HEK293 (cell line): ENCODE results near the gene CENPO.

Source experiments
- FEZF1 ChIP-seq: fragments of 450-650 bp; formaldehyde crosslinking; IDR thresholded peaks from 2 replicates; pipeline ENCODE4 v1.5.1; 2016; ENCODE audit warnings: missing biosample characterization, missing genetic modification characterization
- KLF16 ChIP-seq: fragments of 450-650 bp; formaldehyde crosslinking; IDR thresholded peaks from 2 replicates; pipeline ENCODE4 v1.5.1; 2017; ENCODE audit warnings: missing biosample characterization, missing genetic modification characterization
- ZNF211 ChIP-seq: fragments of 450-650 bp; formaldehyde crosslinking; IDR thresholded peaks from 2 replicates; pipeline ENCODE4 v1.5.1; 2016; ENCODE audit warnings: low read depth, missing biosample characterization, missing genetic modification characterization
- TF ChIP-seq, protein P1 (sequence below): fragments of 450-650 bp; formaldehyde crosslinking; IDR thresholded peaks from 2 replicates; pipeline ENCODE4 v1.5.1; 2016; ENCODE audit warnings: missing biosample characterization, missing genetic modification characterization
- TF ChIP-seq, protein P2 (sequence below): fragments of 450-650 bp; formaldehyde crosslinking; IDR thresholded peaks from 2 replicates; pipeline ENCODE4 v1.5.1; 2016; ENCODE audit warnings: missing biosample characterization, missing genetic modification characterization
- TF ChIP-seq, protein P3 (sequence below): fragments of 450-650 bp; formaldehyde crosslinking; IDR thresholded peaks from 2 replicates; pipeline ENCODE4 v1.5.1; 2016; ENCODE audit warnings: missing biosample characterization, missing genetic modification characterization

DNA sequence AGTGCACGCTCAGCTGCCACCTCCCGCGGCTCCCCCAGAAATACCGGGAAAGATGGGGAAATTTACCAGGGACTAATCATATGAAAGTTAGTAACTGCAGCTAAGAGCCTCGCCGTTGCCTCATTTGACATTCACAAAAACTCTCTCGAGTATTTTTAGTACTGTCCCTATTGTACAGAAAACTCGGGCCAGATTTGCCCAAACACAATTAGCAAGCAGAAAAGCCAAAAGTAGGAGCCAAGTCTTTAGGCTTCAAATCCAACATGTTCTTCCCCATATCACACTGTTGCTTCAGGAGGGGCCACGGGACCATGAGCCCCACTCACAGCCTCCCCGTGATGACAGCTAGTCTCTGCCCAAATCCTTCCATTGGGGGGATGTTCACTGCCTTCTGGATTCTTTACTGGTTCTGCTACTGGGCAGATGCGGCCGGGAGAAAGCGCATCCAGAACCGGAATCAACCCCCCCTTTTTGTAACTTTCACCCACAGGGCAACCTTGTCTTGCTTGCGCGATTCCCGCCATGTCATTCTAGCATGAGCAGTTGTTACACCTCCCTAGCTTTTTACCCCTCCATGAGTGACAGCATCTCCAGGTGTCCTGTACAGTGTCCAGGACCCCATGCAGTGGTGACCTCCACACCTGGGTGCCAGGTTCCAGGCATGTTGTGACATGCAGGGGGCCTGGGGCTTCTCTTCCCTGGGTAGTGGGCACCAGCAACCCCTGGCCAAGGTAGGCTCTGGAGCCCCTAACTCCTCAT, 35.2 kb downstream of the CENPO start:
- no peak for TF ChIP-seq KLF16 (tag by site-specific recombination)
- TF ChIP-seq, protein P1, sequence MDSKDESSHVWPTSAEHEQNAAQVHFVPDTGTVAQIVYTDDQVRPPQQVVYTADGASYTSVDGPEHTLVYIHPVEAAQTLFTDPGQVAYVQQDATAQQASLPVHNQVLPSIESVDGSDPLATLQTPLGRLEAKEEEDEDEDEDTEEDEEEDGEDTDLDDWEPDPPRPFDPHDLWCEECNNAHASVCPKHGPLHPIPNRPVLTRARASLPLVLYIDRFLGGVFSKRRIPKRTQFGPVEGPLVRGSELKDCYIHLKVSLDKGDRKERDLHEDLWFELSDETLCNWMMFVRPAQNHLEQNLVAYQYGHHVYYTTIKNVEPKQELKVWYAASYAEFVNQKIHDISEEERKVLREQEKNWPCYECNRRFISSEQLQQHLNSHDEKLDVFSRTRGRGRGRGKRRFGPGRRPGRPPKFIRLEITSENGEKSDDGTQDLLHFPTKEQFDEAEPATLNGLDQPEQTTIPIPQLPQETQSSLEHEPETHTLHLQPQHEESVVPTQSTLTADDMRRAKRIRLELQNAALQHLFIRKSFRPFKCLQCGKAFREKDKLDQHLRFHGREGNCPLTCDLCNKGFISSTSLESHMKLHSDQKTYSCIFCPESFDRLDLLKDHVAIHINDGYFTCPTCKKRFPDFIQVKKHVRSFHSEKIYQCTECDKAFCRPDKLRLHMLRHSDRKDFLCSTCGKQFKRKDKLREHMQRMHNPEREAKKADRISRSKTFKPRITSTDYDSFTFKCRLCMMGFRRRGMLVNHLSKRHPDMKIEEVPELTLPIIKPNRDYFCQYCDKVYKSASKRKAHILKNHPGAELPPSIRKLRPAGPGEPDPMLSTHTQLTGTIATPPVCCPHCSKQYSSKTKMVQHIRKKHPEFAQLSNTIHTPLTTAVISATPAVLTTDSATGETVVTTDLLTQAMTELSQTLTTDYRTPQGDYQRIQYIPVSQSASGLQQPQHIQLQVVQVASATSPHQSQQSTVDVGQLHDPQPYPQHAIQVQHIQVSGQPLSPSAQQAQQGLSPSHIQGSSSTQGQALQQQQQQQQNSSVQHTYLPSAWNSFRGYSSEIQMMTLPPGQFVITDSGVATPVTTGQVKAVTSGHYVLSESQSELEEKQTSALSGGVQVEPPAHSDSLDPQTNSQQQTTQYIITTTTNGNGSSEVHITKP: no peak
- TF ChIP-seq ZNF211 (tag by site-specific recombination): no peak
- TF ChIP-seq, protein P2, sequence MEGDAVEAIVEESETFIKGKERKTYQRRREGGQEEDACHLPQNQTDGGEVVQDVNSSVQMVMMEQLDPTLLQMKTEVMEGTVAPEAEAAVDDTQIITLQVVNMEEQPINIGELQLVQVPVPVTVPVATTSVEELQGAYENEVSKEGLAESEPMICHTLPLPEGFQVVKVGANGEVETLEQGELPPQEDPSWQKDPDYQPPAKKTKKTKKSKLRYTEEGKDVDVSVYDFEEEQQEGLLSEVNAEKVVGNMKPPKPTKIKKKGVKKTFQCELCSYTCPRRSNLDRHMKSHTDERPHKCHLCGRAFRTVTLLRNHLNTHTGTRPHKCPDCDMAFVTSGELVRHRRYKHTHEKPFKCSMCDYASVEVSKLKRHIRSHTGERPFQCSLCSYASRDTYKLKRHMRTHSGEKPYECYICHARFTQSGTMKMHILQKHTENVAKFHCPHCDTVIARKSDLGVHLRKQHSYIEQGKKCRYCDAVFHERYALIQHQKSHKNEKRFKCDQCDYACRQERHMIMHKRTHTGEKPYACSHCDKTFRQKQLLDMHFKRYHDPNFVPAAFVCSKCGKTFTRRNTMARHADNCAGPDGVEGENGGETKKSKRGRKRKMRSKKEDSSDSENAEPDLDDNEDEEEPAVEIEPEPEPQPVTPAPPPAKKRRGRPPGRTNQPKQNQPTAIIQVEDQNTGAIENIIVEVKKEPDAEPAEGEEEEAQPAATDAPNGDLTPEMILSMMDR (tag by site-specific recombination): no peak
- TF ChIP-seq, protein P3, sequence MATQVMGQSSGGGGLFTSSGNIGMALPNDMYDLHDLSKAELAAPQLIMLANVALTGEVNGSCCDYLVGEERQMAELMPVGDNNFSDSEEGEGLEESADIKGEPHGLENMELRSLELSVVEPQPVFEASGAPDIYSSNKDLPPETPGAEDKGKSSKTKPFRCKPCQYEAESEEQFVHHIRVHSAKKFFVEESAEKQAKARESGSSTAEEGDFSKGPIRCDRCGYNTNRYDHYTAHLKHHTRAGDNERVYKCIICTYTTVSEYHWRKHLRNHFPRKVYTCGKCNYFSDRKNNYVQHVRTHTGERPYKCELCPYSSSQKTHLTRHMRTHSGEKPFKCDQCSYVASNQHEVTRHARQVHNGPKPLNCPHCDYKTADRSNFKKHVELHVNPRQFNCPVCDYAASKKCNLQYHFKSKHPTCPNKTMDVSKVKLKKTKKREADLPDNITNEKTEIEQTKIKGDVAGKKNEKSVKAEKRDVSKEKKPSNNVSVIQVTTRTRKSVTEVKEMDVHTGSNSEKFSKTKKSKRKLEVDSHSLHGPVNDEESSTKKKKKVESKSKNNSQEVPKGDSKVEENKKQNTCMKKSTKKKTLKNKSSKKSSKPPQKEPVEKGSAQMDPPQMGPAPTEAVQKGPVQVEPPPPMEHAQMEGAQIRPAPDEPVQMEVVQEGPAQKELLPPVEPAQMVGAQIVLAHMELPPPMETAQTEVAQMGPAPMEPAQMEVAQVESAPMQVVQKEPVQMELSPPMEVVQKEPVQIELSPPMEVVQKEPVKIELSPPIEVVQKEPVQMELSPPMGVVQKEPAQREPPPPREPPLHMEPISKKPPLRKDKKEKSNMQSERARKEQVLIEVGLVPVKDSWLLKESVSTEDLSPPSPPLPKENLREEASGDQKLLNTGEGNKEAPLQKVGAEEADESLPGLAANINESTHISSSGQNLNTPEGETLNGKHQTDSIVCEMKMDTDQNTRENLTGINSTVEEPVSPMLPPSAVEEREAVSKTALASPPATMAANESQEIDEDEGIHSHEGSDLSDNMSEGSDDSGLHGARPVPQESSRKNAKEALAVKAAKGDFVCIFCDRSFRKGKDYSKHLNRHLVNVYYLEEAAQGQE: no peak
- no peak for TF ChIP-seq FEZF1 (tag by site-specific recombination)
